GM19397 (cell line): ENCODE data around the gene CXCL14.
"Not testable (repeated sequence)": the region's sequence is repeated elsewhere in the genome, so short reads cannot be mapped to it uniquely, and the experiment has no call there.

Experiments used
- ATAC-seq: cut with Tn5 transposase; IDR thresholded peaks from one replicate; pipeline ENCODE4 v1.9.1; 2021; ENCODE audit warnings: mild to moderate bottlenecking, moderate library complexity; ENCODE audit not compliant: unreplicated experiment

Gene CXCL14

DNA sequence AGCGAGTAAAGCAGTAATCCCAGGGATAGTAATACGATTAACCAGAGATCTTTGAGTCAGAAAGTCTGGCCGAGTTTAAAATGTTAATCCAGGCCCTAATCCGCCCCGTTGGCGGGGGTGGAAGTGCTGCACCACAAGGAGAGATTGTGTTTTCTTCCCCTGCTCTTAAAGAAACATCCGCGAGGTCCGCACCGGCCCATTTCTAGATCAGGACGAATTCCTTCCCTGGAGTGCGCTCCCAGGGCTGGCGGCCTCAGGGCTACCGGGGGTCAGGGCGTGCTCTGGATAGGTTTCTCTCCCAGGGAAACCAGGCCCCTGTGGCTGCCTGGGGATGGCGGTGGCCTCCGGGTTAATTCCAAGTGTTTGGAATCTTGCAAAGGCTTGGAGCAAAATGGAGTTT, 33.7 kb downstream of the CXCL14 start:
- ATAC-seq = no peak

DNA sequence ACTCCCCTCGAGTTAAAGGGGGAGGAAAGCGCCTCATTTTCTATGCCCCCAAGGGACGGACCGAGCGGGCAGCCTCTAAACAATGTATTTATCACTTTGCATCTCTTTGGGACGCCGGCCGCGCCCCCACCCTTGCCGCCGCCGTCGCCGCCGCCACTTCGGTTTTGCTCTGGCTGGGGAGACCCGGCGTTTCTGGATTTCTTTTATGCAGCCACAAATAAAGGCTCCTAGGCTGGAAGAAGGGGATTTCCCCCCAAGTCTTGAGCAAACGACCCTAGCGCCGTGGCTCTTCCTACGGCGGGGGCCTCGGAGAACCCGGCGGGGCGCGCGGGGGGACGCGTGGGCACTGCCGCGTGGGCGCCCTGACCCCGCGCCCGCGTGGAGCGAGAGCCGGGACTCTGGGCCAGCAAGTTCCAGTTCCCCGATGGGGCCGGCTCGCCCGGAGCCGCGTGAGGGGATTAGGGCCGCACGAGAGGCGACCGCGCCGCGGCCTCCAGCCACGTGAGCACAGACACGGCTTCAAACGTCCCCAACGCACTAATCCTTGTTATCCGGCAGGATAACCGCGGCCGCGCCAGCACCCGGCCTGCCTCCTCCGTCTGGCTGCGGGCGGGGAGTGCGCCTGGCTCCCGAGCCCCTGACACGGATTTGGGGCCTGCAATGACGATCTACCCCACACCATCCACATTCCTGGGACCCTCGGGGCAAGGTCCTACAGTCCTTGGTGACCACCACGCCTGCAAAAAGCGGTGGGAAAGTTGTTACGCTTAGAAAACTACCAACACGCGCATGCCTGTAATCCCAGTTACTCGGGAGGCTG, 35.1 kb downstream of the CXCL14 start:
- ATAC-seq = no peak

DNA sequence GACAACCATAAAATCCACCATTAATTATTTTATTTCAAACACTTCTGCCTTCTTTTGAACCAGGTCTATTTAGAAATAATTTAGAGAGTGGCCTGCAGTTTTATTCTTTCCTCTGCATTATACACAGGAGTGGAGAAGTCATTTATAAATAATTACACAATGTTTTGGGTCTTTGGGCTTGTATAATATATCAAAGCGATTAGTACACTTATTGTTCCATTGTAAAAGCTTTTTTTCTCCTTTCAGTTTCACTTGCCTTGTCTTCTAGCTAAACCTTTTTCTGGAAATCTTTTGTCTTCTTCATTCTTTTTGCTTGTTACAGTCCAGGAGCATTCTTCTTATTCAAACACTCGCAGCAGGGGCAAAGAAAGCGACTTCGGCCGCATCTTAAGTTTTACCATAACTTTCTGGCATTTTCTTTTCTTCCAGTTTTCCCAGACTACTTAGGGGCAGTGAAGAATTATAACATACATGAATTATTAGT, 35.7 kb downstream of the CXCL14 start:
- no peak for ATAC-seq

DNA sequence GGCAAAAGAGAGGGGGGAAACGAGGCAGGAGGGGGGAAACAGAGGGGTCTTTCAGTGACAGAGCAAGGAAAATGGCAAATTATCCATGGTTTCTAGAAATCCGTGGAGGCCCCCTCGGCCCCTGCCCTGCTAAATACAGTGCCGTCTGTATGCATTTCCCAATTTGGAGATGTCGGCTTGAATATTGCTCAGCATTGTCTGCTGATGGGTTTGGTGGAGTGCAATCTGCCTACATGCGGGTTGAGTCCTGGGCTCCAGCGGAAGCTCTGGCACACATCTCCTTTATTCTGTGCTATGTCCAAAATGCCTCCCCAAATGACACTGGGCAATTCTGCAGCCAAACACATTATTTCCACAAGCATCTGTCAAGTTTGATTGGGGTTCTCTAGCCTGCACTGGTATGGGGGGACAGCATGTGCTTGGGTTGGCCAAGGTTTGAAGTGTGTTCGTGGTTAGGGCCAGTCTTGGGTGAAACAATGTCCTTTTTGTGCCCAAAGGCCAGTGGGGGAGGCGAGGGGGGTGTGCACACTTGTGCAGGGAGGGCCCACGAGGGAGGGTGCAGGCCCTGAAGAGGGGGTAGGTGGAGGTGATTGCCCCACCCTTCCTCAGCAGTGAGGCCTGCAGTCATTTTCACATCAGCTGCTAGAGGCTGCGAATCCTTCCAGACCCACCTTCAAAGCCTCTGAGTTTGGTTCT, 36.8 kb downstream of the CXCL14 start:
- no peak for ATAC-seq

DNA sequence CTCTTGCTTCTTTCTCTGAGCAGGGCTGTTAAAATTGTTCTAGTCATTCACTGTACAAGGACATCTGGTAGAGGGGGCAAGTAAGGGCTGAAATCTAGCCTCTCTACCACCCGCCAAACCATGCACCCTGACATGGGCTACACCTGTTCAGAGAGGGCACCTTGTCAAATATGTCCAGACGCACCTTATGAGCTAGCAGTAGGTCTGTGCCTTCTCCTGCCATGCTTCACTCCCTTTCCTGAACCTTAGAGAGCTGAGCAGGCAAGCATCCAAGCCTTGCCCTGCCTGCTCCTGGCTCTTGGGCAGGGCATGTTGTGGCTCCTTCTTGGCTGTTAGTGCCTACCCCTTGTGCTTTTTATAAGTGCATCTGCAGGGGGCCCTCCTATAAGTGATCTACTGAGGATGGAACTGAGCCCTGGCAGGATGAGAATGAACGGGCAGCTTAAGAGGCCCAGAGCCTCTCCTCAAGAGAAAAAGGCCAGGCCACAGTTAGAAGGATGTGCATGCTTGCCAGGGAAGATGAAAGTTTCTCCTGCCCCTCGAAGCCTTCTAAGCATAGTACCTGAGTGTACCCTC, 39.3 kb downstream of the CXCL14 start:
- no peak for ATAC-seq

DNA sequence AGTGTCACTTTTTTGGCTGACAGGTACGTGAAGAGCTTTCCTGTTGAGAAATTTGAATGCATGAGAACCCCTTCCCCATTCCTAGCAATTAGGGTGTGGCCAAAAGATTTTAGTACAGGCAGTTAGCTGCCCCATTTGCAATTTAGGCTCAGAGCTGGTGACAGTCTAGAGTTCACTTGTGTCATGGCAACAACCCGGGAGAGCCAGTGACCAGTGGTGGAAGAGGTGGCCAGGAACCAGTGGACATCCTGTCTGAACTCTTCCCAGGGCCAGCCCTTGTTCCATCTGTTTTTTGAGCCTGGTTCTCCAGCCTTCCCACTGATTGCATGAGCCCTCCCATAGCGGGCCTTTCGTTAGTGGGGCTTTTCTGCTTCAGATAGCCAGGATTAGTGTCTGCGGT, 40.5 kb downstream of the CXCL14 start:
- ATAC-seq = no peak

DNA sequence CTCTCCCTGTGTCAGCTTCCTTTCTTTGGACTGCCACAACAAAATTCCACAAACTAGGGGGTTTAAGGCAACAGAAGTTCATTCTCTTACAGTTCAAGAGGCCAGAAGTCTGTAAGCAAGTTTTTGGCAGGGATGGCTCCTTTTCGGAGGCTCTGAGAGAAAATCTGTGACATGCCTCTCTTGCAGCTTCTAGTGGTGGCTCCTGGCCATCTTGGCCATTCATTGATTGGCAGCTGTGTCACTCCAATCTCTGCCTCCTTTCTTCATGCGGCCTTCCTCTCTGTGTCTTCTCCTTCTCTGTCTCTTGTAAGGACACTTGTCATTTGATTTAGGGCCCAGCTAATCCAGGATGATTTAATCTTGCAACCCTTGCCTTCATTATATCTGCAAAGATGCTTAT, 41.0 kb downstream of the CXCL14 start:
- ATAC-seq = no peak

DNA sequence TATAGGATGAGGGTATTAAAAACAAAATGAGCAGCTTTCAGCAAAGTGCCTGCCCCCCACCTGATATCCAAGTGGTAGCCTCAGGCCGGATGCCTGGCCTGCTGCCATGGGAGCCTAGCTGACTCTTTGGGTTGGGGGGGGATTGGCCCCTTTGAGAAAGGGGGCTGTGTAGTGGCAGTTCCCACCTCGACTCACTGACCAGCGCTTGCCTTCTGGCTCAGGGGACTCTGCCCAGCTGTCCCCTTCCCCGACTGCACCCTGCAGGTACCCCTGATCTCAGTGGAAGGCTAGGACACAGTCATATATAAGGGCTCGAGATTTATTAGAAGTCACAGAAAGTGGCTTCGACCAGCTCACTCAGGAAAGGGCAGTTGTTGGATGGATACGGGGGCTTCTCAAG, 41.5 kb downstream of the CXCL14 start:
- no peak for ATAC-seq

DNA sequence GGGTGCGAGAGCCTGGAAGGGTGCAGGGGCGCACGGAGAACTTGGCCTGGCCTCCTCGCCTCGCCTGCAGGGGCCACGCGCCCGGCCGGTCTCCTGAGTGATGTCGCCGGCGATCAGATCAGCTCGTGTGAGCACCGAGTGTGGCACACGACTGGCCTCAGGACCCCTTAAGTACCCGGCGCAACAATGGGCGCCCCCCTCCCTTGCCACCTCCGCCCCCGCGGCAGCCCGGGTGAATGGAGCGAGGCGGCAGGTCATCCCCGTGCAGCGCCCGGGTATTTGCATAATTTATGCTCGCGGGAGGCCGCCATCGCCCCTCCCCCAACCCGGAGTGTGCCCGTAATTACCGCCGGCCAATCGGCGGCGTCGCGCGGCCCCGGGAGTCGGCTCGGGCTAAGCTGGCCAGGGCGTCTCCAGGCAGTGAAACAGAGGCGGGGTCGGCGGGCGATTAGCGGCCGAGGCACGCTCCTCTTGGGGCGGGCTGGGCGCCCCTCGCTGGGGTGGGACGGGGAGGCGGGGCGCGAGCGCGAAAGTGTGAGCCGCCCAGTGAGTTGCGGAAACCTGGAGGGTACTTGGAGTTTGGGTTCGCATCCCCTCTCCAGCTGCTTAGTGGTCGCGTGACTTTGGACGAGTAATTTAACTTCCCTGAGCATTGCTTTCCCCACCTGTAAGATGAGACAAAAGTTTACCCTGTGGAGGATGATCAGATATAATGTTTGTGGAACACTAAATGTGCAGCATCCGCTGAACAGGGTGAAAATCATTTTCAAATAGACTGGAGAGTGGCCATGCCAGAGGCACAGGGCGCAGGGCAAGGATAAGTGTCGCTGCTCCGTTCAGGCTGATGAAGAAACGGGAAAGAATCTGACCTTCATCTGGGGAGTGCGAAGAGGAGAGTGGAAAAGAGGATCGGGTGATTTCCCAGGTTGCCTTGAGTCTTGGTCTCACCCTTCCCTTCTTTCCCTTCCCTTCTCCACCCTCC, 42.7 kb downstream of the CXCL14 start, which contains the start of gene NEUROG1:
Gene NEUROG1, minus strand, starts transcription at position 145 of the 982 bp plus-strand sequence. CDS start 274 bp downstream, outside the sequence.
- ATAC-seq = no peak

DNA sequence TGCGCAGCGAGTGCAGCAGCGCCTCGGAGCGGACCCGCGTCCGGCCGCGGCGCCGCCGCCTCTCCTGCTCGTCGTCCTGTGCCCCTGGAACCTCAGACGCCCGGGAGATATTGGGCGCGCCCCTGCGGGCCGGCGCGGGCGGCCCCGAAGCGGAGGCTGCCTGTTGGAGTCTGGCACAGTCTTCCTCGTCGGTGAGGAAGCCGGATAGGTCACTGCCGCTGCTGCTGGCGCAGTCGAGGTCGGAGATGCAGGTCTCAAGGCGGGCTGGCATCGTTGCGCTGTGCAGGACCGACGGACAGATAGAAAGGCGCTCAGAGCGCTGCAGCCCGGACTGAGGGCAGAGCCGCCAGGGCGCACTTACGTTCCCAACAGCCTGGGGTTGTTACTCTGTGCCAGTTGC, 43.4 kb downstream of the CXCL14 start:
- ATAC-seq = no peak

DNA sequence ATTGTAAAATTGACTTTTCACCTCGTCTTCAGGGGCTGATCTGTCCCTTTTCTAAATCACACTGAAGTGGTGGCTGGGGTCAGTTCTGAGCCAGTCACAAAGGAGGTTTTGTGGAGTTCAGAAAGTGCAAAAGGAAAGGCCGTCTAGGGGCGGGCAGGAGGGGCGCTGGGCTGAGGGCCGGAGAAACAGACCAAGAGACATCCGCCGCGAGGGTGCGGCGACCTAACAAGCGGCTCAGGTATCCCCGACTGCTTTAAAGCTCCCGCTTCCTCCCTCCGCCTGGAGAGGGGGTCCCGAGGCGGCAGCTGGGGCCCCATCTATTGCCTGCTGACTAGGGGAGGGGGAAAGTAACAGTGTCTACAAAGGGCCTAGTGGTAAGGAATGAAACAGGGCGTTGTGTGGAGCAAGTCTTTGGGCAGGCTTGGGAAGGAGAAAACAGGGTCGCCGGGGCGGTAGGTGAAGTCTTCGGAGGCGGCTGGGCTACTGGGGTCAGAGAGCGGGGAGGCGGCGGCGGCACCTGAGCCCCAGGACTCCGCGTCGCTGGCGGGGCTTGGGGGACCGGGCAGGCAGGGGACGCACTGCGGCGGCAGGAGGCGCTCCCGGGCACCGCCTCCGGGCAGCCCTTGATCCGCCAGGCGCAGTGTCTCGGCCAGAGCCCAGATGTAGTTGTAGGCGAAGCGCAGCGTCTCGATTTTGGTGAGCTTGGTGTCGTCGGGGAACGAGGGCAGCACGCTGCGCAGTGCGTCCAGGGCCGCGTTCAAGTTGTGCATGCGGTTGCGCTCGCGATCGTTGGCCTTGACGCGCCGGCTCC, 44.0 kb downstream of the CXCL14 start:
- no peak for ATAC-seq

DNA sequence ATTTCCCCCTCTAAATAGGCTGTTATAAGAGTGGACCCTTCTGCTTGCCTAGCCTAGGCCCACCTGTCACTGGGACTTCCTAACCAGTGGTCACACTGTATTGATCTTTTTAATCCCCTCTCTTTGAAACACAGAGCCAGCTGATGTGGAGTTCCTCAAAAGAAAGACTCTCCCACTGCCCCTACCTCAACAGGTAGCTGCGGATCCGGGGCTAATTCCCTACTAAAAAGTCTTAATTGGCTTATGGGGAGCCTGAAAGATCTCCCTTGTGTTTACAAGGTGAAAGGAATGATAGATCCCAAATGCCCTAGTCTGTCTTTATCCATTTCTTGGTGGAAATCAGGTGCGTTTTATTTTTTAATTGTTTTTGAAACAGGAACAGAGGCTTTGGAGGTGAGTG, 45.0 kb downstream of the CXCL14 start:
- no peak for ATAC-seq

DNA sequence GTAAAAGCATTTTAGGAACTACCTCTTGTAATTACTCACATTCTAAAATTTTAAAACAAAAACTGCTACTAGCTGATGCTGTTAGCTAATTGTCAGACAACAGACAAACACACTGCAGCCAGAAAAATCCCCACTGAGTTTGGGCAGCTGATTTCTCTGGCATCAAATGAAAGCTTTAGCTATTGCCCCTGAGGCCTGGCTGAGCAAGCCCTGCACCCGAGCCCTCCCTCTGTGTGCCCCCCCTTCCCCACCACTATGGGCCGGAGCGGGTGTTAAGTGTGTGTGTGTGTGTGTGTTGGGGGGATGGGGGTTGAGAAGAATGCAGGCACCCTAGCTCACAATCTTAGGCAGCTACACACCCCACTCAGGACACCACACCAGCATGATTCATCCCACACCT, 45.5 kb downstream of the CXCL14 start:
- no peak for ATAC-seq

DNA sequence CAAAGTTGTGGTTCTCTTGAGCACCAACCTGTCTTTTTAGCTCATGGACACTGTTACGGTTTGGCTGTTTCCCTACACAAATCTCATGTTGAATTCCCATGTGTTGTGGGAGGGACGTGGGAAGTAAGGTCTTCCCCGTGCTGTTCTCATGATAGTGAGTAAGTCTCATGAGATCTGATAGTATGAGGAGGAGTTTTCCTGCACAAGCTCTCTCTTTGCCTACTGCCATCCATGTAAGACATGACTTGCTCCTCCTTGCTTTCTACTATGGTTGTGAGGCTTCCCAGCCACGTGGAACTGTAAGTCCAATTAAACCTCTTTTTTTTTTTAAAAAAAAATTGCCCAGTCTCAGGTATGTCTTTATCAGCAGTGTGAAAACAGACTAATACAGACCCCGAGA, 49.2 kb downstream of the CXCL14 start:
- ATAC-seq = not testable (repeated sequence)

DNA sequence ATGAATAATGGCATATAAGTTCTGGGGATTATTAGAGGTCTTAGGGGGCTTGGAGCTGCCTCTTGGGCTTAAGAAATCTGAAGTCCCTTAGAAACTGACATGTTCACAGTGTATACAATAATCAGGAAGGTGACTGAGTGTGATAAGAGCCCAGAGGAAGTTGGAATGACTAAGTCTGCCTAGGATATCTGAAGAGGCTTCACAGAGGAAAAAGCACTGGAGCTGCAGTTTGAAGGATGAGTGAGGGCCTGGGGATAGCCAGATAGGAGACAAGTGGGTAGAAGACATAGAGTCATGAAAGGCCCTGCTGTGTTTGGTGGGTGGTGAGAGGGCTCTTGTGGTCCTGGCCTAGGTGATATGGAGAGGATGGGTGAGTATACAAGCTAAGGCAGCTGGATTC, 51.9 kb downstream of the CXCL14 start:
- ATAC-seq = no peak

DNA sequence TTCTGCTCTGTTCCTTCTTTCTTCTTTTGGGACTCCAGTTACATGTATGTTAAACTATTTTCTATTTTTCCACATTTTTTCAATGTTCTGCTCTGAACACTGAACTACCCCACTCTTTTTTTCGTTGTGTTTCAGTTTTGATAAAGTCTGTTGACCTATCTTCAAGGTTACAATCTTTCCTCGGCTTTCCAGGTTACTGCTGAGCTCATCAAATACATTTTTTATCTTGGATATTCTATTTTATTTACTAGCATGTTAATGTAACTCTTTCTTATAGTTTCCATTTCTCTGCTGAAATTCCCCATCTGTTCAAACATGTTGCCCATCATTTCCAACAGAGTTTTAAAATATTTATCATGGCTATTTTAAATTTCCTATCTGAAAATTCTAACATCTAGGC, 56.8 kb downstream of the CXCL14 start:
- no peak for ATAC-seq
